Ecto neural progenitor cell (in vitro differentiated cells): ENCODE results near the gene FBRS.
"Not testable (repeated sequence)": the region's sequence is repeated elsewhere in the genome, so short reads cannot be mapped to it uniquely, and the experiment has no call there.

ENCODE experiments used
- DNase-seq: peaks from one replicate; pipeline ENCODE4 v3.0.0-alpha.2; 2018; ENCODE audit warnings: low spot score

Gene FBRS

DNA sequence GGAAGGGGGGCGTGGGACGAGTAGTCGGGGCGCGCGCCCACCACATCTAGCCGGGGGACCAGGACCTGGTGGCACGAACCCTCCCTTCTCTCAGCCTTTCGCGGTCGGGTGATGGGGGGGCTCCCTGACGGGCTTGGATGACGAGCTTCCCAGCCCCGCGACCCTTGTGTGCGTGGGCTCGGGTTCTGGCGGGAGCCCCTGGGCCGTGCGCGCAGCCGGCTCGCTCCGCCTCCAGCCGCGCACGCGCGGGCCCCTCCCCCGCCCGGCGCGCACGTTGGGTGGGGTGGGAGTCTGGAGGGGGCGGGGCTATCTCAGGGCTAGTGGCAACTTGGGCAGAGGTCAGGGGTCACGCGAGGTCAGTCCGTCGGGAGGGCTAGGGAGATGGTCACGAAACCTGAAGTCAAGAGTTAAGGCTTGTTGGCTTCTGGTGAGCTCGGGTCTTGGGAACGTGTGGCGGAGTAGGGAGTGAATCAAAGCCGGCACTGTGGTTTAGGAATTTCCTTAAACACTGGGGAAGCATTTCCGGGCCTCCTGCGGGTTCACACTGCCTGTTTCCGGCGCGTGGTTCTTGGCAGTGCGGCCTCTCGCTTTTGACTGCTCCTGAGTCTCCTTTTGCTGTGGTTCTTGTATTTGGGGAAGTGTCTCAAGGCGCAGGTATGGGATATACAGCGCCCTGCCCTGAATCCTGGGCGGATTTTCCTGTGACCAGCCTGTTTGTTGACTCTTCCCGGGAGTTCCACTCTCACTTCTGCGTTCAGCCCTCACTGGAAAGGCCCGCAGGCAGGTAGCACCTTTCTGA is 40.8 kb downstream of the FBRS start, which contains the start of gene SRCAP:
Gene SRCAP, plus strand, starts transcription at position 356 of the 799 bp plus-strand sequence. CDS start 1,654 bp downstream, outside the sequence.
- DNase-seq: peak; percentile 91

- no peak for DNase-seq
These were observed 41.4 kb downstream of the FBRS start for GRCh38 chr16:30699615-30700099.

DNA sequence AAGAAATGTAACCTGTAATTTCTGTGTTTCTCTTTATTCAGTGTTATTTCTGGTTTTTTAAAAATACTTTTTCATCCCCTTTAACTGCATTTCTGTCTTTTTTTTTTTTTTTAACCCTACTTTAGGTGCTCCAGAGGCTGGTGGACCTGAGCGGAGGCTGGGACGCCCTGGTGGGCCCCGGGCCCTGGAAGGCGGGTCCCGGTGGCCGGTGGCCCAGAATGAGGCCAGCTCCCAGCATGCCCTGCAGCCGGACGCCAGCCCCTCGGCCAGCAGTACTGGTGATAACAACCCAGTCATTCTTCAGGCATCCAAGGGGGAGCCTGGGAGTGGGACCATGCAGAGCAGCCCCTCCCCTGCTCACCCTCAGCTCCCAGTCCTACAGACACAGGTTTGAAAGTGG is 42.3 kb downstream of the FBRS start:
- DNase-seq: no peak

DNA sequence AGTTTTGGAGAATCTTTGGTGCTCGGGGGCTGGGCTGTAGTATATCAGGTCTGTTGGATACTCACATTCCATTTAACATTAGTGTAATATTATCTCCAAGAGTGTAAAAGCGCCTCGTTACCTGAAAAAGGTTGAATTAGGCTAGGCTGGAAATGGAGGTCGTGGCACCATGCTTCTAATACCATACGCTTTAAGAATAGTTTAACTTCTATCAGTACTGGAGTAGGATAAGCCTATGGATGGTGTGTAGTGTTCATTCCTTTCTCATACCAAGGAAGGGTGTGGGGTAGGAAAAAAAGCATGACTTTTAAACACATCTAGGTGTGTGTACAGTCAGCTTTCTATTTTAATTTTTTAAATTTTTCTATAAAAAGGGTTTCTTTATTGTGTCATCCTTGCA is 42.7 kb downstream of the FBRS start:
- no peak for DNase-seq

DNA sequence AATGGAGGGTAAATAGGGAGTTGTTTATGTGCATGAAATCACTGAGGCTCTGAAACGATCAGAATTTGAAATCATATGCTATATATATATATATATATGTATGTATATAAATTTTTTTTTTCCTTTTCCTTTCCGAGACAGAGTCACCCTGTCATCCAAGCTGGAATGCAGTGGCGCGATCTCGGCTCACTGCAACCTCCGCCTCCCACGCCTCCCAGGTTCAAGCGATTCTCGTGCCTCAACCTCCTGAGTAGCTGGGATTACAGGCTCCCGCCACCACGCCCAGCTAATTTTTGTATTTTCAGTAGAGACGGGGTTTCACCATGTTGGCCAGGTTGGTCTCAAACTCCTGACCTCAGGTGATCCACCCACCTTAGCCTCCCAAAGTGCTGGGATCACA is 44.8 kb downstream of the FBRS start:
- not testable (repeated sequence) for DNase-seq

- DNase-seq: no peak
These were observed 45.7 kb downstream of the FBRS start for GRCh38 chr16:30703971-30704370.

DNA sequence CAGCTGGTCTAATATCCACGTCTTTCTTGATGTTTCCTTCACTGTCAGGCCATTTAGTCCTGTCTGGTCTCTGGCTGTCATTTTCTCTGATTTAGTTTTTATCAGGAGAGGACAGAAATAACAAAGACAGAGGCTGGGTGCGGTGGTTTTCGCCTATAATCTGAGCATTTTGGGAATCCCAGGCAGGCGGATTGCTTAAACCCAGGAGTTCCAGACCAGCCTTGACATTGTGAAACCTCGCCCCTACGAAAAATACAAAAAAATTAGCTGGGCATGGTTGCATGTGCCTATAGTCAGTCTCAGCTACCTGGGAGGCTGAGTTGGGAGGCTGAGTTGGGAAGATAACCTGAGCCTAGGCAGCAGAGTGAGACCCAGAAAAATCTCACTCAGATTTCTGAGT is 47.8 kb downstream of the FBRS start:
- no peak for DNase-seq

DNA sequence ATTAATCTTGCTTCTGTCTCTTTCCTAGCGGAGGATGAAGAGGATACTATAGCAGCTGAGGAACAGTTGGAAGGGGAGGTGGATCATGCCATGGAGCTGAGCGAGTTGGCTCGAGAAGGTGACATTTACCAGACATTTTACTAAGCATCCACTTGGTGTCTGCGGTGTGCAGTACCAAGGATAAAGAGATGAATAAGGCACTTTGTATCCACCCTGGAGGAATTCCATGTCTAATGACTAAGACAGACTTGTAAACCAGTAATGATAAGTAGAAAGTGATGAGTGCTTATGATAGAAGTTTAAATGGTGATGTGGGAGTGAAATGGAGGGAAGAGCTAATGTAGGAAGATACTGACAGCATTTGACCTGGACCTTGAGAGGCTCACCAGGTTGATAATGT is 52.7 kb downstream of the FBRS start:
- DNase-seq: no peak

DNA sequence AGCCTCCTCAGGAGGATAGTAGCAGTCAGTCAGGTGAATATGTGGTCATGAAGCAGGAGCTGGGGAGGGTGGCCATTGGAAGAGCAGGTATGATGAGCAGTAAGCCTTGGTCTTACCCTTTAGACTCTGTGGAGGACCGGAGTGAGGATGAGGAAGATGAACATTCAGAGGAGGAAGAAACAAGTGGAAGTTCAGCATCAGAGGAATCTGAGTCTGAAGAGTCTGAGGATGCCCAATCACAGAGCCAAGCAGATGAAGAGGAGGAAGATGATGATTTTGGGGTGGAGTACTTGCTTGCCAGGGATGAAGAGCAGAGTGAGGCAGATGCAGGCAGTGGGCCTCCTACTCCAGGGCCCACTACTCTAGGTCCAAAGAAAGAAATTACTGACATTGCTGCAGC is 53.5 kb downstream of the FBRS start:
- DNase-seq: no peak

DNA sequence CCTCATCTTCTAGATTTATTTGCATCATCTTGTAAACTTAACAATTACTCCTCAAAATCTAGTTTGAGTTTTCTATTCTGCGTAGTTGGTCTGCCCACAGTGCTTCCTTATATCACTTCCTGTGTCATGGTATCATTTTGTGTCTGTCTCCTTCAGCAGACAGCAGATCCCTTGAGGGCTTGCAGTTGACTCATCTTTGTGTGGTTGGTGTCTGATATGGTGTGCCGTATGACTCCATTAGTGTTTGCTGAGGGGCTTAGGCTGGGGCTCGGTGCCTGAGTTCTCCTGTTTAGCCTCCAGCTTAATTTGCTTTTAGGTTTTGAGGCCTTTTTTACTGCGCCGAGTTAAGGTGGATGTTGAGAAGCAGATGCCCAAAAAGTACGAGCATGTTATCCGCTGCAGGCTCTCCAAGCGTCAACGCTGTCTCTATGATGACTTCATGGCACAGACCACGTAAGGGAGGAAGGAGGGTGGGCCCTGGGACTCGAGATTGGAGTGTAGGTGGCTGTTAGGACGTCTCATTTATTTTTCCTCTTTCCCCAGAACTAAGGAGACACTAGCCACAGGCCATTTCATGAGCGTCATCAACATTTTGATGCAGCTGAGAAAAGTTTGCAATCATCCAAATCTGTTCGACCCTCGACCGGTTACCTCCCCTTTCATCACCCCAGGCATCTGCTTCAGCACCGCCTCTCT is 57.7 kb downstream of the FBRS start:
- no peak for DNase-seq

DNA sequence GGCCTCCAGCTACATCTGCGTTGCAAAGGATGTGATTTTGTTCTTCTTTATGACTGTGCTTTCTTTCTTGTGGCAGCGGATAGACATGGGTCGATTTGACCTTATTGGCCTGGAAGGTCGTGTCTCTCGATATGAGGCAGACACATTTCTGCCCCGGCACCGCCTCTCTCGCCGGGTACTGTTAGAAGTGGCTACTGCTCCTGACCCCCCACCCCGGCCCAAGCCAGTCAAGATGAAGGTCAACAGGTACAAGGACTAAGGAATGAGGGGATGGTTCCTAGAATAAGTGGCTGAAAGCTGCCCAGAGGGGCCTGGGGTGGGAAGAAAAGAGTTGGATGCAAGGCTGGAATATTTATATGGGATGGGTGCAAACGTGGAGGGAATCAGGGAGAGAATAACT is 61.9 kb downstream of the FBRS start:
- DNase-seq: no peak
